ENCODE results near the gene ADCY7. TPM values are rescaled to one million over a fixed set of nuclear protein-coding genes. Genes with fewer than 3 reads are reported as not detected.

The ADCY7 gene
- total and polyA plus RNA-seq, 2 of the 4 experiments (the other 2 are of a cell fraction): 15.2 to 17.1 TPM

GRCh38 chr16:50273382-50273690 lies 7.0 kb downstream of the ADCY7 start:
- ATAC-seq (ENCODE audit: low read depth) (no peak), DNase-seq (no peak)
- Histone ChIP-seq H2AK9ac (replicated peaks; ENCODE audit: low read depth, low read length, poor library complexity) (no peak overlapping the region), H2AK5ac (ENCODE audit: low read depth, low read length) (no peak overlapping the region), H3K4ac (ENCODE audit: low read depth, low read length) (no peak overlapping the region), H3K36me3 (ENCODE audit: control insufficient read depth, insufficient read depth, low read length) (peaks cover 2% of the 10 kb centered on the region; the same call in 1 of the 2 replicates), H2BK120ac (ENCODE audit: low read depth, low read length) (no peak overlapping the region), H3K9ac (ENCODE audit: low read depth, low read length) (no peak overlapping the region), H2BK15ac (ENCODE audit: low read depth, low read length) (no peak overlapping the region), H4K8ac (ENCODE audit: low read depth in 2 of 2, low read length in 2 of 2) (no peak overlapping the region), H2AFZ (replicated peaks; ENCODE audit: low read length, poor library complexity) (no peak overlapping the region), H3K27me3 (ENCODE audit: control insufficient read depth, insufficient read depth, low read length) (no peaks in the 10 kb centered on the region), H3K4me2 (ENCODE audit: low read depth, low read length) (no peak overlapping the region), H4K20me1 (ENCODE audit: insufficient read depth, low read length) (peaks cover 7% of the 10 kb centered on the region; the same call in 1 of the 2 replicates), H3K79me1 (ENCODE audit: low read depth in 1 of 2, low read length in 2 of 2) (peaks cover 10 to 39% of the 10 kb centered on the region in 2 experiments), H3K27ac (ENCODE audit: insufficient read depth, low read length) (no peak overlapping the region), H3K18ac (ENCODE audit: low read depth, low read length) (no peak overlapping the region), H4K5ac (ENCODE audit: low read depth, low read length) (no peak overlapping the region), H2BK20ac (ENCODE audit: low read depth, low read length) (no peak overlapping the region), H3K9me1 (ENCODE audit: insufficient read depth, low read length) (no peaks in the 10 kb centered on the region), H3K23ac (ENCODE audit: low read depth, low read length) (no peak overlapping the region), H2BK5ac (ENCODE audit: low read depth, low read length, poor library complexity, severe bottlenecking) (no peak overlapping the region), H3K4me1 (ENCODE audit: control insufficient read depth, insufficient read depth, low read length) (no peaks in the 10 kb centered on the region), H3K56ac (ENCODE audit: extremely low read depth, insufficient read depth, low read length) (no peak overlapping the region), H3K9me3 (ENCODE audit: control insufficient read depth, insufficient read depth, low read length) (no peaks in the 10 kb centered on the region), H3K14ac (replicated peaks; ENCODE audit: low read depth, low read length) (no peak overlapping the region), H4K91ac (ENCODE audit: insufficient read depth, low read depth, low read length) (no peak overlapping the region), H3K4me3 (ENCODE audit: insufficient read depth, low read depth, low read length) (no peak overlapping the region)
- no peak for TF ChIP-seq BHLHE40 (IDR thresholded peaks at IDR 0.05; ENCODE audit: low read depth, low read length)
- TF ChIP-seq ELK1 (IDR thresholded peaks at IDR 0.05; ENCODE audit: borderline replicate concordance, low read depth, low read length): no peak
- no peak for TF ChIP-seq USF2 (IDR thresholded peaks at IDR 0.05; ENCODE audit: low read depth, low read length)
- no peak for TF ChIP-seq MXI1 (IDR thresholded peaks at IDR 0.05; ENCODE audit: borderline replicate concordance, low read depth, low read length)
- no peak for TF ChIP-seq NFE2L2 (IDR thresholded peaks at IDR 0.05; ENCODE audit: low read depth, low read length)
- no peak for TF ChIP-seq SMC3 (IDR thresholded peaks at IDR 0.05; ENCODE audit: low read depth, low read length)
- TF ChIP-seq MAFK (IDR thresholded peaks at IDR 0.05; ENCODE audit: low read depth, low read length): no peak
- no peak for TF ChIP-seq CEBPB (IDR thresholded peaks at IDR 0.05; ENCODE audit: low read depth, low read length)
- no peak for TF ChIP-seq RCOR1 (IDR thresholded peaks at IDR 0.05; ENCODE audit: insufficient replicate concordance, low read length)
- TF ChIP-seq POLR2A (IDR thresholded peaks at IDR 0.05; ENCODE audit: low read depth, low read length): no peak
- TF ChIP-seq CHD1 (IDR thresholded peaks at IDR 0.05; ENCODE audit: low read depth, low read length): no peak
- TF ChIP-seq CTCF (conservative IDR thresholded peaks at IDR 0.05; ENCODE audit: low read depth, low read length): no peak
- no peak for TF ChIP-seq RFX5 (IDR thresholded peaks at IDR 0.05; ENCODE audit: low read depth, low read length)
- dilution Hi-C loops (cut with HindIII; ENCODE audit: low sequenced_read_pairs, unreplicated experiment): no loop called here
- POLR2A ChIA-PET (ENCODE audit: unreplicated experiment): no interaction called here
- no TSS peak for BruUV-seq (replicated peaks)
- CTCF ChIA-PET: no interaction called here
- in situ Hi-C loops (cut with MboI; ENCODE audit: low sequenced_read_pairs): no loop called here
- WGBS, 2 experiments (ENCODE audit: extremely low coverage in 2 of 2, insufficient read length in 1 of 2): no CpG with 5 or more reads among the region's 2 CpGs
- intact Hi-C loops (cut with micrococcal nuclease): no loop called here

All from IMR-90 (cell line).